Natural killer cell (primary cell): ENCODE measurements around the gene CES4A. TPM values are rescaled to one million over a fixed set of nuclear protein-coding genes. Genes with fewer than 3 reads are reported as not detected.

Experiments used
- ATAC-seq, 3 donors: fragments of 150-1000 bp in 2 of 3; fragments of 200-7000 bp in 1 of 3; cut with Tn5 transposase; 1 replicate in 1 of 3; 2 replicates in 2 of 3; pipeline ENCODE4 v1.10.0; 2021; ENCODE audit warnings: mild to moderate bottlenecking in 2 of 3, moderate library complexity in 2 of 3
- DNase-seq, 2 donors: peaks; one replicate each; pipeline versions ENCODE4 v3.0.0 to v3.0.0-alpha.2; 2013 to 2021; ENCODE audit warnings: mixed read lengths in 1 of 2
- H3K27ac ChIP-seq: one replicate; pipeline ENCODE4 v1.5.1; 2013; ENCODE audit warnings: mild to moderate bottlenecking, low read length
- H3K27me3 ChIP-seq: one replicate; pipeline ENCODE4 v1.6.1; 2013; ENCODE audit warnings: low read length; ENCODE audit not compliant: control insufficient read depth, insufficient read depth
- H3K36me3 ChIP-seq: one replicate; pipeline ENCODE4 v1.6.1; 2013; ENCODE audit warnings: low read length; ENCODE audit not compliant: control insufficient read depth, insufficient read depth
- H3K4me1 ChIP-seq: one replicate; pipeline ENCODE4 v1.6.1; 2013; ENCODE audit warnings: low read length; ENCODE audit not compliant: control insufficient read depth, insufficient read depth
- H3K4me3 ChIP-seq: one replicate; pipeline ENCODE4 v1.5.1; 2013; ENCODE audit warnings: low read length
- H3K9me3 ChIP-seq: one replicate; pipeline ENCODE4 v1.6.1; 2013; ENCODE audit warnings: low read length; ENCODE audit not compliant: control insufficient read depth, insufficient read depth
- H3K27ac Mint-ChIP-seq, 2 donors: one replicate each; pipeline ENCODE4 v1.8.0; 2022; ENCODE audit warnings: mild to moderate bottlenecking in 2 of 2, mixed read lengths in 2 of 2, moderate library complexity in 1 of 2
- H3K27me3 Mint-ChIP-seq, 2 donors: one replicate each; pipeline ENCODE4 v1.8.0; 2022; ENCODE audit warnings: low read depth in 2 of 2, mixed read lengths in 2 of 2
- H3K36me3 Mint-ChIP-seq: one replicate; pipeline ENCODE4 v1.8.0; 2022; ENCODE audit warnings: mixed read lengths
- H3K4me1 Mint-ChIP-seq, 2 donors: one replicate each; pipeline ENCODE4 v1.8.0; 2022; ENCODE audit warnings: mixed read lengths in 2 of 2
- H3K4me3 Mint-ChIP-seq: one replicate; pipeline ENCODE4 v1.8.0; 2022; ENCODE audit warnings: mild to moderate bottlenecking, moderate library complexity, mixed read lengths
- H3K9me3 Mint-ChIP-seq, 2 donors: one replicate each; pipeline ENCODE4 v1.8.0; 2022; ENCODE audit warnings: mixed read lengths in 2 of 2
- WGBS: methylation state at CpG from one replicate; pipeline ENCODE4 v1.1.7; 2013; ENCODE audit warnings: missing lambda C conversion rate; ENCODE audit not compliant: insufficient coverage; 5-methylcytosine and 5-hydroxymethylcytosine counted together
- intact Hi-C: fragments of 100-400 bp; cut with micrococcal nuclease; formaldehyde crosslinking; loops from one replicate; pipeline ENCODE4 v1.14.2; 2022
- total RNA-seq, 4 donors: library from RNA; stranded (reverse); fragments of 120-200 nt in 1 of 4; gene quantifications; one replicate each; pipeline versions ENCODE4 v1.2.3 to v1.2.4, GENCODE V29; 2013 to 2022
- TF ChIP-seq, protein P1 (sequence below): fragments of 200-600 bp; IDR thresholded peaks from one replicate; pipeline ENCODE4 v1.8.0; 2022; ENCODE audit warnings: antibody characterized with exemption

CES4A gene
- total RNA-seq, 3 donors from 2014 or later (not counting 1 experiment from before 2014, with no cell fraction given): 7.5 to 9.0 (median 8.8) TPM

DNA sequence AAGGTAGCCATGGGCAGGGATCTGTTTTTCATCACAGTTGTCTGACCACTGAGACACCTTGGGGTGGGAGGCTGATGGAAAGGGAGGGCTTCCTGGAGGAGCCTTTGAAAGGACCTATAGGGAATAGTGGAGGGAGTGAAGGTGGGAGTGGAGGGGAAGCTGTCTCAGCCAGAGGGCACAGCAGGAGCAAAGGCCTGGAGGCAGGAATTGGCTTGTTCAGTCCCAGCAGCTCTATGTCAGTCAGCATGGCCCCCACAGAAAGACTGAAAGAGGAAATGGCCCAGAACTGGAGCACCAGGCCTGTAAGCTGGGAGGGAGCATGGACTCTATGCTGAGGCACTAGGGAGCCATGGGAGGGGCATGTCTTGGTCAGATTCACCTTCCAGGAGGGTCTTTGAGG lies 27.8 kb downstream of the CES4A start:
- no peaks in the 10 kb centered on the region for H3K9me3 ChIP-seq
- DNase-seq (no peak), ATAC-seq (no peak)
- H3K27me3 Mint-ChIP-seq: peaks cover 0 to 16% of the 10 kb centered on the region in 2 donors
- intact Hi-C loops: loop anchor here (10.0 kb wide), 1 partner anchor 89 kb away; the partner anchor contains the start of gene PHAF1
- peak overlapping the region; percentile 21 for H3K4me3 Mint-ChIP-seq
- no peaks in the 10 kb centered on the region for H3K36me3 ChIP-seq
- no peak overlapping the region for H3K27ac ChIP-seq
- H3K27ac Mint-ChIP-seq: no peak overlapping the region
- peaks cover 0 to 3% of the 10 kb centered on the region in 2 donors for H3K4me1 Mint-ChIP-seq
- H3K4me3 ChIP-seq: no peak overlapping the region
- no peaks in the 10 kb centered on the region for H3K9me3 Mint-ChIP-seq
- no peaks in the 10 kb centered on the region for H3K36me3 Mint-ChIP-seq
- H3K4me1 ChIP-seq: peaks cover 13% of the 10 kb centered on the region
- TF ChIP-seq, protein P1, sequence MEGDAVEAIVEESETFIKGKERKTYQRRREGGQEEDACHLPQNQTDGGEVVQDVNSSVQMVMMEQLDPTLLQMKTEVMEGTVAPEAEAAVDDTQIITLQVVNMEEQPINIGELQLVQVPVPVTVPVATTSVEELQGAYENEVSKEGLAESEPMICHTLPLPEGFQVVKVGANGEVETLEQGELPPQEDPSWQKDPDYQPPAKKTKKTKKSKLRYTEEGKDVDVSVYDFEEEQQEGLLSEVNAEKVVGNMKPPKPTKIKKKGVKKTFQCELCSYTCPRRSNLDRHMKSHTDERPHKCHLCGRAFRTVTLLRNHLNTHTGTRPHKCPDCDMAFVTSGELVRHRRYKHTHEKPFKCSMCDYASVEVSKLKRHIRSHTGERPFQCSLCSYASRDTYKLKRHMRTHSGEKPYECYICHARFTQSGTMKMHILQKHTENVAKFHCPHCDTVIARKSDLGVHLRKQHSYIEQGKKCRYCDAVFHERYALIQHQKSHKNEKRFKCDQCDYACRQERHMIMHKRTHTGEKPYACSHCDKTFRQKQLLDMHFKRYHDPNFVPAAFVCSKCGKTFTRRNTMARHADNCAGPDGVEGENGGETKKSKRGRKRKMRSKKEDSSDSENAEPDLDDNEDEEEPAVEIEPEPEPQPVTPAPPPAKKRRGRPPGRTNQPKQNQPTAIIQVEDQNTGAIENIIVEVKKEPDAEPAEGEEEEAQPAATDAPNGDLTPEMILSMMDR: no peak
- H3K27me3 ChIP-seq: peaks cover 13% of the 10 kb centered on the region

DNA sequence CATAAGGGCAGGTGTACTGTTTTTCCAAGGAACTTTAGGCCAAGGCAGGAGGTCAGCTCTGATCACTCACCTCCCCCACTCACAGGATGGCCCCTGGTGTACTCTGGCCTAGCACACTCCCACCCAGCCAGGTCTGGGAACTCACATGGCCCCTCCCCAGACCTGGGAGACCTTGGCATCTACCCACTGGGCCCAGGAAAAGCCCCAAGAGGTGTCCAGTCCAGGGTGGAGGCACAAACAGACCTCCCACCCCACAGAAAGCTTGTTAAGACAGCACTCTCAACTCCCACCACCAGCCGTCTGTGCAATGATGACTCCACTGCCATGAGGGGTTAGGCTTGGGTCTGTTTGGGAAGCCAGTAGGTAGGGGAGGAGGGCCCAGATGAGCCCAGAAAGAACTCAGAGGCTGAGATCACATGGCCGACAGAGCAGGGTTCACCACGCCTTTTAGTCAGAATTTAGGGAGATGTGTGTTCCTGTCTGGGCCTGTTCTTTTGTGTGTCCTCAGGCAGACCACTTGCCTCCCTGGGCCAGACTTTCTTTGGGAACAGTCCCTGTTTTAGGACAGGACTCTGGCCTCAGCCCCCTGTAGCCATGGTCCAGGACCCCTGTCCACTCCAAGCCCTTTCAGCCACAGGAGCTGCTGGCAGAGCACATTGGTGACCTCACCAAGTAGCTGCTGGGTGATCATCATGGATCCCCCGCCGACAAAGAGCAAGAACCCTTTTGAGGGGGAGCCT lies 28.5 kb downstream of the CES4A start:
- peaks cover 0 to 18% of the 10 kb centered on the region in 2 donors for H3K27me3 Mint-ChIP-seq
- no peaks in the 10 kb centered on the region for H3K9me3 Mint-ChIP-seq

DNA sequence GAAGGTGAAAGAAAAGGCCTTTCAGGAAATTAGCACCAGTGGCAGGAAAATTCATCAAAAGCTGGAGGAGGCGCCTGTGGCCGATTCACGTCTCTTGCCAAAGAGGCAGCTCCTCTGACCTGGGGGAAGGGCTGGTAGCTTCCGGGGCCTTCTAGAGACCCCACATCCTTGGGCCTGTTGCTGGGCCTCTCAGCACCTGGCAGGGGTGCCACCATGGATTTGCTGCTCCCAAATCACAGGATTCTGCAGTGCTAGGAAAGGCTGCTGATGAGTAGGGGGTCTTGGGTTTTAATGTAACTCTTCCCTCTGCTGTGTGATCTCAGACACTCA lies 29.0 kb downstream of the CES4A start:
- TF ChIP-seq, protein P1: no peak
- Histone ChIP-seq H3K27ac (no peak overlapping the region), H3K4me3 (no peak overlapping the region), H3K27me3 (peaks cover 13% of the 10 kb centered on the region), H3K4me1 (peaks cover 13% of the 10 kb centered on the region), H3K36me3 (no peaks in the 10 kb centered on the region), H3K9me3 (no peaks in the 10 kb centered on the region)
- 94% methylated on average over 4 of the region's 4 CpGs for WGBS
- intact Hi-C loops: loop anchor here (1.0 to 10.0 kb wide), 2 partner anchors 87 to 138 kb away; partner anchors contain the start of gene PHAF1
- DNase-seq (no peak), ATAC-seq (no peak)
- Mint-ChIP-seq H3K27ac (no peak overlapping the region), H3K27me3 (peaks cover 0 to 18% of the 10 kb centered on the region in 2 donors), H3K4me1 (peaks cover 0 to 3% of the 10 kb centered on the region in 2 donors), H3K4me3 (no peak overlapping the region), H3K9me3 (no peaks in the 10 kb centered on the region), H3K36me3 (no peaks in the 10 kb centered on the region)

More for the DNA sequence above, 28.5 kb downstream of the CES4A start:
- DNase-seq (no peak), ATAC-seq (no peak)
- no peaks in the 10 kb centered on the region for H3K9me3 ChIP-seq
- H3K4me1 ChIP-seq: peaks cover 13% of the 10 kb centered on the region
- H3K27me3 ChIP-seq: peaks cover 13% of the 10 kb centered on the region
- intact Hi-C loops: loop anchor here (1.0 to 10.0 kb wide), 2 partner anchors 88 to 138 kb away; partner anchors contain the start of gene PHAF1
- H3K36me3 ChIP-seq: no peaks in the 10 kb centered on the region
- H3K4me3 ChIP-seq: no peak overlapping the region
- TF ChIP-seq, protein P1: no peak
- no peaks in the 10 kb centered on the region for H3K36me3 Mint-ChIP-seq
- 89% methylated on average over 4 of the region's 5 CpGs for WGBS
- no peak overlapping the region for H3K27ac Mint-ChIP-seq
- H3K4me1 Mint-ChIP-seq: peaks cover 0 to 3% of the 10 kb centered on the region in 2 donors
- H3K4me3 Mint-ChIP-seq: no peak overlapping the region
- H3K27ac ChIP-seq: no peak overlapping the region
